ENCODE results near the gene KARS1.

KARS1 gene

GRCh38 chr16:75588716-75589115 lies 58.7 kb downstream of the KARS1 start:
- no peak for DNase-seq (ENCODE audit: low read depth in 3 of 3, low spot score in 1 of 3)

- DNase-seq (ENCODE audit: low read depth in 3 of 3, low spot score in 1 of 3): no peak
Measured at GRCh38 chr16:75584108-75584507, 63.4 kb downstream of the KARS1 start.

- DNase-seq (ENCODE audit: low read depth in 3 of 3, low spot score in 1 of 3): no peak
Measured at GRCh38 chr16:75579281-75579834, 68.1 kb downstream of the KARS1 start.

GRCh38 chr16:75578725-75579124 lies 68.7 kb downstream of the KARS1 start:
- DNase-seq (ENCODE audit: low read depth in 3 of 3, low spot score in 1 of 3): no peak

- no peak for DNase-seq (ENCODE audit: low read depth in 3 of 3, low spot score in 1 of 3)
Measured at GRCh38 chr16:75578212-75578611, 69.3 kb downstream of the KARS1 start.
